Right lobe of liver (tissue), 6 donors: ENCODE results near the gene OR52E1. TPM values are rescaled to one million over a fixed set of nuclear protein-coding genes. Genes with fewer than 3 reads are reported as not detected.

Experiments
- ATAC-seq, 4 donors: fragments of 200-7000 bp; cut with Tn5 transposase; one replicate each; pipeline ENCODE4 v1.9.1; 2020; ENCODE audit warnings: mild to moderate bottlenecking in 4 of 4, moderate library complexity in 4 of 4
- DNase-seq, 3 donors: peaks; one replicate each; pipeline ENCODE4 v3.0.0-alpha.2; 2020
- H3K27ac ChIP-seq, 3 donors: fragments of 200-600 bp; one replicate each; pipeline ENCODE4 v1.8.0; 2022
- H3K27me3 ChIP-seq, 2 donors: fragments of 200-600 bp; one replicate each; pipeline ENCODE4 v1.8.0; 2022
- H3K36me3 ChIP-seq, 4 donors: fragments of 200-600 bp; sonication (generic) in 1 of 4; one replicate each; pipeline versions ENCODE4 v1.5.1 to v1.8.0; 2017 to 2022; ENCODE audit warnings: control low read depth in 1 of 4
- H3K4me1 ChIP-seq, 4 donors: fragments of 200-600 bp; sonication (generic) in 1 of 4; one replicate each; pipeline versions ENCODE4 v1.5.1 to v1.8.0; 2017 to 2022; ENCODE audit warnings: control low read depth in 1 of 4
- H3K4me3 ChIP-seq, 3 donors: fragments of 200-600 bp; one replicate each; pipeline ENCODE4 v1.8.0; 2022
- H3K9me3 ChIP-seq, 4 donors: fragments of 200-600 bp; sonication (generic) in 1 of 4; one replicate each; pipeline versions ENCODE4 v1.5.1 to v1.8.0; 2017 to 2022; ENCODE audit warnings: control low read depth in 1 of 4
- POLR2A ChIP-seq: fragments of 450-650 bp; IDR thresholded peaks from one replicate; pipeline ENCODE4 v1.6.1; 2017; ENCODE audit warnings: antibody characterized with exemption, mild to moderate bottlenecking
- WGBS: methylation state at CpG from one replicate; pipeline ENCODE4 v1.1.6; 2018; ENCODE audit warnings: low coverage, low lambda C conversion rate; ENCODE audit not compliant: insufficient coverage; ENCODE audit errors: missing lambda C conversion rate; 5-methylcytosine and 5-hydroxymethylcytosine counted together
- intact Hi-C, 2 donors: fragments of 100-400 bp; cut with DNase I; formaldehyde crosslinking; loops; one replicate each; pipeline versions ENCODE4 v1.11.2 to v1.14.1; 2022
- total RNA-seq, 6 experiments: library from RNA; depleted of rRNA in 2 of 6; stranded (reverse); fragments of >200 nt in 2 of 6; fragmentation: NEBNext Ultra II Directional in 3 of 6; extraction: Animal tissue kit (Norgen Biotek cat#: 25700) in 3 of 6; gene quantifications; one replicate each; pipeline versions ENCODE4 v1.1.0 to v1.2.4, GENCODE V29; 2016 to 2023
- TF ChIP-seq, protein P1 (sequence below), 4 donors: fragments of 200-600 bp in 3 of 4; fragments of 450-650 bp in 1 of 4; IDR thresholded peaks; one replicate each; pipeline versions ENCODE4 v1.5.1 to v1.8.0; 2016 to 2022; ENCODE audit warnings: antibody characterized with exemption in 4 of 4, mild to moderate bottlenecking in 2 of 4
- donor health status: DM: no; HTN: yes; CAD: no.
- donor health status: DM: no; HTN: no; CAD: no.
- donor health status: DM: no; HTN: no; CAD: no.
- donor health status: DM: no; HTN: yes; CAD: no.
- donor health status: DM: no; HTN: yes; CAD: no.

Gene OR52E1
- total RNA-seq, 6 experiments from 2014 or later = not detected

DNA sequence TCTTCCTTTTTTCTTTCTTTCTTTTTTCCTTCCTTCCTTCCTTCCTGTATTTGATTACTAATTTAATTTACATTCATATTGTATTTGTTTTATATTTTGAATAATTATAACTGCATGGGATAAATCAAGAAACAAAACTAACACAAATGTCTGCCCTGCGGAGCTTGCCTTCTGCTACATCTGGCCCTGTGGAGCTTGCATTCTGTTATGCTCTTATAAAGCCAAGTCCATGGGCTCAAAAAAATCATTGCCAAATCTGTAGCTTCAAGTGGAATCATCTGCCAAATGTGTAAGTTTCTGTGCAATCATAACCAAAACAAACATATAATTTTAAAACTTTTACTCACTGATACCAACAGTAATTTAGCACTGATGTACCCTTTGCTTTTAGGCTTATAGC, 31.0 kb upstream of the OR52E1 start:
- TF ChIP-seq, protein P1, sequence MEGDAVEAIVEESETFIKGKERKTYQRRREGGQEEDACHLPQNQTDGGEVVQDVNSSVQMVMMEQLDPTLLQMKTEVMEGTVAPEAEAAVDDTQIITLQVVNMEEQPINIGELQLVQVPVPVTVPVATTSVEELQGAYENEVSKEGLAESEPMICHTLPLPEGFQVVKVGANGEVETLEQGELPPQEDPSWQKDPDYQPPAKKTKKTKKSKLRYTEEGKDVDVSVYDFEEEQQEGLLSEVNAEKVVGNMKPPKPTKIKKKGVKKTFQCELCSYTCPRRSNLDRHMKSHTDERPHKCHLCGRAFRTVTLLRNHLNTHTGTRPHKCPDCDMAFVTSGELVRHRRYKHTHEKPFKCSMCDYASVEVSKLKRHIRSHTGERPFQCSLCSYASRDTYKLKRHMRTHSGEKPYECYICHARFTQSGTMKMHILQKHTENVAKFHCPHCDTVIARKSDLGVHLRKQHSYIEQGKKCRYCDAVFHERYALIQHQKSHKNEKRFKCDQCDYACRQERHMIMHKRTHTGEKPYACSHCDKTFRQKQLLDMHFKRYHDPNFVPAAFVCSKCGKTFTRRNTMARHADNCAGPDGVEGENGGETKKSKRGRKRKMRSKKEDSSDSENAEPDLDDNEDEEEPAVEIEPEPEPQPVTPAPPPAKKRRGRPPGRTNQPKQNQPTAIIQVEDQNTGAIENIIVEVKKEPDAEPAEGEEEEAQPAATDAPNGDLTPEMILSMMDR (IDR thresholded peaks at IDR 0.05) = no peak
- no peak for TF ChIP-seq POLR2A
- DNase-seq (no peak), ATAC-seq (no peak)
- Histone ChIP-seq H3K36me3 (no peaks in the 10 kb centered on the region), H3K27me3 (no peaks in the 10 kb centered on the region), H3K4me1 (no peaks in the 10 kb centered on the region), H3K4me3 (no peak overlapping the region), H3K9me3 (no peaks in the 10 kb centered on the region), H3K27ac (no peak overlapping the region)
- intact Hi-C loops = no loop called here
- 73% methylated on average over 1 of the region's 1 CpG for WGBS

DNA sequence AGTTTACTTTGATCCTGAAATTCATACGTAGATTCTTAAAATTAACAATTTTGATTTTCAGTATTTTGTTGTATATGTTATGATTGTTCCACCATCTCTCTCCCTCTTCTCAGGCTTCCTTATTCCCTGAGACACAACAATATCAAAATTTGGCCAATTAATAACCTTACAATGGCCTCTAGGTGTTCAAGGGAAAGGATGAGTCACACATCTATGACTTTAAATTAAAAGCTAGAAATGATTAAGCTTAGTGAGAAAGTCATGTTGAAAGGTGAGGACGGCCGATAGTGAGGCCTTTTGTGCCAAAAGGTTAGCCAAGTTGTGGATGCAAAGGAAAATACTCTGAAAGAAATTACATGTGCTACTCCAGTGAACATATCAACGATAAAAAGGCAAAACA, 28.5 kb upstream of the OR52E1 start:
- no peak for ATAC-seq

GRCh38 chr11:5042091-5042490, 27.3 kb upstream of the OR52E1 start:
- WGBS = 28% methylated on average over 3 of the region's 3 CpGs
- no peak for ATAC-seq
- intact Hi-C loops = no loop called here

More for the DNA sequence above, 28.5 kb upstream of the OR52E1 start:
- TF ChIP-seq, protein P1 (IDR thresholded peaks at IDR 0.05) = no peak
- no peak for TF ChIP-seq POLR2A
- no peak for DNase-seq
- H3K9me3 ChIP-seq = no peaks in the 10 kb centered on the region
- intact Hi-C loops = no loop called here
- H3K27ac ChIP-seq = no peak overlapping the region
- WGBS = 33% methylated on average over 4 of the region's 4 CpGs
- no peaks in the 10 kb centered on the region for H3K27me3 ChIP-seq
- H3K36me3 ChIP-seq = no peaks in the 10 kb centered on the region
- H3K4me1 ChIP-seq = no peaks in the 10 kb centered on the region
- H3K4me3 ChIP-seq = no peak overlapping the region

DNA sequence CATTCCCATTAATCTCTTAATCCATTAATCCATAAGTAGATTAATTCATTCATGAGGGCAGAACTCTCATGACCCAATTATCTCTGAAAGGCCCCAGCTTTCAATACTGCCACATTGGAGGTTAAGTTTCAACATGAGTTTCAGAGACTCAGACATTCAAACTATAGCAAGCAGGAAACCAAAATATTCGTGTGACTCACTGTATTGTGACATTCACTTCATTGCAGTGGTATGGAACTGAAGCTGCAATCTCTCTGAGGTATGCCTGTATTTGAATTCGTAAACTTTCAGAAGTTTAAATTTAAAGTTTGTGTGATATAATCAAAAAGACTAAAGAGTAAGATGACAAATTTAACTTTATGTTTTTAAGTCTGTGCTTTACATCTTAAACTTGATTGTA, 26.0 kb upstream of the OR52E1 start:
- no peaks in the 10 kb centered on the region for H3K27me3 ChIP-seq
- TF ChIP-seq, protein P1 (IDR thresholded peaks at IDR 0.05) = no peak
- TF ChIP-seq POLR2A = no peak
- intact Hi-C loops = no loop called here
- WGBS = 12% methylated on average over 2 of the region's 2 CpGs
- H3K4me1 ChIP-seq = no peaks in the 10 kb centered on the region
- DNase-seq (no peak), ATAC-seq (no peak)
- no peak overlapping the region for H3K4me3 ChIP-seq
- no peaks in the 10 kb centered on the region for H3K9me3 ChIP-seq
- H3K36me3 ChIP-seq = no peaks in the 10 kb centered on the region
- H3K27ac ChIP-seq = no peak overlapping the region

More at GRCh38 chr11:5042091-5042490, 27.3 kb upstream of the OR52E1 start:
- Histone ChIP-seq H3K4me1 (no peaks in the 10 kb centered on the region), H3K4me3 (no peak overlapping the region), H3K27ac (no peak overlapping the region), H3K9me3 (no peaks in the 10 kb centered on the region), H3K36me3 (no peaks in the 10 kb centered on the region), H3K27me3 (no peaks in the 10 kb centered on the region)
- no peak for DNase-seq
- no peak for TF ChIP-seq POLR2A
- TF ChIP-seq, protein P1 (IDR thresholded peaks at IDR 0.05) = no peak

DNA sequence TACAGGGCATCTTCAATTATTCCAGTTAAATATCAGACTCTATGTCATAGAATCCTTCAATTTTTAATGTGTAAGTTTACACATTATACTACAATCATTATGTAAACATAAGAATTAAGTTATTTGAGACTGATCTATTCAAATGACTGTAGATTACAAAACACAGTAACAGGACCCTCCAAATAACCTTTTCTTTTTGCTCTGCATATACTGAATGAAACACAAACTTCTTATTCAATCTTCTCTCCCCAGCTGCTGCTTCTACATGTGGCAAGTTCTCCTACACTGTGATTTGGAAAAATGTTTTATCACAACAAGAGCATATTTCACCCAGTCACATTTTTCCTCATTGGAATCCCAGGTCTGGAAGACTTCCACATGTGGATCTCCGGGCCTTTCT, 23.1 kb upstream of the OR52E1 start, which contains the start of gene OR52J3:
Gene OR52J3, plus strand, starts transcription at position 301 of the 400 bp plus-strand sequence. Its CDS starts 0 bp downstream, at position 301.
- no peaks in the 10 kb centered on the region for H3K27me3 ChIP-seq
- H3K9me3 ChIP-seq = no peaks in the 10 kb centered on the region
- no peak for ATAC-seq
- DNase-seq = no peak
- intact Hi-C loops = no loop called here
- H3K27ac ChIP-seq = no peak within 1 kb of the TSS
- H3K4me3 ChIP-seq = no peak within 1 kb of the TSS
- no peaks in the 10 kb centered on the region for H3K4me1 ChIP-seq
- TF ChIP-seq, protein P1 (IDR thresholded peaks at IDR 0.05) = no peak
- no peak for TF ChIP-seq POLR2A
- 100% methylated on average over 1 of the region's 1 CpG for WGBS
- H3K36me3 ChIP-seq = no peaks in the 10 kb centered on the region
